OCI-LY7 (cell line): ENCODE measurements around the gene TNFRSF25. TPM values are rescaled to one million over a fixed set of nuclear protein-coding genes. Genes with fewer than 3 reads are reported as not detected.

ENCODE experiments used
- BruUV-seq: library from RNA; stranded (reverse); fragments of 400-500 nt; replicated peaks from 2 replicates; lab custom pipeline; 2021; lab: Mats Ljungman, UMichigan
- CTCF ChIA-PET: fragments of 300-600 bp; sonication (Branson Sonifier 250); formaldehyde crosslinking; loops from one replicate; lab custom pipeline; 2022; ENCODE audit warnings: antibody characterized with exemption; ENCODE audit not compliant: unreplicated experiment; lab: Charles Lee
- POLR2A ChIA-PET: fragments of 300-600 bp; sonication (Branson Sonifier 250); formaldehyde crosslinking; loops from one replicate; lab custom pipeline; 2022; ENCODE audit warnings: antibody characterized with exemption; lab: Charles Lee
- DNase-seq: peaks from one replicate; pipeline ENCODE4 v3.0.0-alpha.2; 2015; ENCODE audit warnings: low spot score
- H2AFZ ChIP-seq: fragments of 200-600 bp; sonication (generic), shearing (Covaris generic); 2 replicates; pipeline ENCODE4 v1.6.1; 2014; ENCODE audit warnings: mild to moderate bottlenecking, antibody characterized with exemption, low read length, moderate library complexity
- H3K27ac ChIP-seq: fragments of 200-600 bp; sonication (generic); 2 replicates; pipeline ENCODE4 v1.5.1; 2014; ENCODE audit warnings: mixed run types, low read depth, mild to moderate bottlenecking, moderate library complexity, low read length, inconsistent platforms; ENCODE audit not compliant: poor library complexity, severe bottlenecking
- H3K36me3 ChIP-seq: fragments of 200-600 bp; sonication (generic); 2 replicates; pipeline ENCODE4 v1.6.1; 2014; ENCODE audit warnings: mild to moderate bottlenecking, antibody characterized with exemption, low read length, moderate library complexity, mixed read lengths; ENCODE audit not compliant: insufficient read depth
- H3K4me1 ChIP-seq: fragments of 200-600 bp; sonication (generic); 2 replicates; pipeline ENCODE4 v1.5.1; 2014; ENCODE audit warnings: mild to moderate bottlenecking, low read length; ENCODE audit not compliant: insufficient read depth, poor library complexity, severe bottlenecking
- H3K4me2 ChIP-seq: fragments of 200-600 bp; sonication (generic); 2 replicates; pipeline ENCODE4 v1.6.1; 2014; ENCODE audit warnings: mild to moderate bottlenecking, low read length
- H3K4me3 ChIP-seq: fragments of 200-600 bp; sonication (generic); 2 replicates; pipeline ENCODE4 v1.5.1; 2014; ENCODE audit warnings: mild to moderate bottlenecking, low read depth, low read length; ENCODE audit not compliant: poor library complexity, severe bottlenecking
- H3K79me2 ChIP-seq: fragments of 200-600 bp; sonication (generic); 2 replicates; pipeline ENCODE4 v1.6.1; 2016; ENCODE audit warnings: low read depth, mild to moderate bottlenecking, low read length, moderate library complexity, mixed read lengths; ENCODE audit not compliant: insufficient read depth
- H3K9me2 ChIP-seq: fragments of 200-600 bp; sonication (generic); 2 replicates; pipeline ENCODE4 v1.6.1; 2016; ENCODE audit warnings: mild to moderate bottlenecking, low read length, mixed read lengths; ENCODE audit not compliant: insufficient read depth
- H3K9me3 ChIP-seq: fragments of 200-600 bp; sonication (generic); 2 replicates; pipeline ENCODE4 v1.6.1; 2014; ENCODE audit warnings: mild to moderate bottlenecking, mixed run types, low read length, mixed read lengths
- H4K20me1 ChIP-seq: fragments of 200-600 bp; sonication (generic); 2 replicates; pipeline ENCODE4 v1.6.1; 2014; ENCODE audit warnings: mild to moderate bottlenecking, antibody characterized with exemption, low read length, moderate library complexity, mixed read lengths; ENCODE audit not compliant: insufficient read depth
- CTCF ChIP-seq: fragments of 200-600 bp; sonication (generic); conservative IDR thresholded peaks from 2 replicates; pipeline ENCODE4 v1.5.1; 2014; ENCODE audit warnings: mild to moderate bottlenecking, antibody characterized with exemption, low read length, moderate library complexity, mixed read lengths
- EZH2phosphoT487 ChIP-seq: fragments of 200-600 bp; sonication (generic); IDR thresholded peaks from 2 replicates; pipeline ENCODE4 v1.6.1; 2018; ENCODE audit warnings: low read depth, borderline replicate concordance, mild to moderate bottlenecking, mixed run types, antibody characterized with exemption, low read length, moderate library complexity, mixed read lengths
- intact Hi-C: fragments of 100-400 bp; cut with micrococcal nuclease; formaldehyde crosslinking; loops from one replicate; pipeline ENCODE4 v1.10.0; 2022; ENCODE audit not compliant: unreplicated experiment
- total RNA-seq, 2 experiments: library from RNA; depleted of rRNA in 1 of 2; stranded (reverse); fragments of >200 nt in 1 of 2; shearing (Covaris generic) in 1 of 2; gene quantifications; 2 replicates each; pipeline ENCODE4 v1.2.3, GENCODE V29; 2014 to 2022

TNFRSF25 gene
- total RNA-seq, 2 experiments from 2014 or later, result 1.7 to 2.8 TPM

GRCh38 chr1:6471970-6472368, 6.0 kb upstream of the TNFRSF25 start:
- Histone ChIP-seq H3K4me3 (no peak overlapping the region), H3K9me3 (no peaks in the 10 kb centered on the region), H3K9me2 (no peaks in the 10 kb centered on the region), H3K79me2 (no peaks in the 10 kb centered on the region), H3K4me1 (no peaks in the 10 kb centered on the region), H3K27ac (no peak overlapping the region), H3K36me3 (no peaks in the 10 kb centered on the region), H4K20me1 (no peaks in the 10 kb centered on the region), H3K4me2 (no peak overlapping the region), H2AFZ (no peak overlapping the region)
- intact Hi-C loops, result no loop called here
- no TSS peak for BruUV-seq
- POLR2A ChIA-PET, result interaction anchor here (0.7 kb wide), 1 partner anchor 90 kb away, joined by 3 read pairs; no protein-coding TSS in a partner anchor
- no peak for DNase-seq
- CTCF ChIA-PET, result no interaction called here
- TF ChIP-seq CTCF (no peak), EZH2phosphoT487 (no peak)

DNA sequence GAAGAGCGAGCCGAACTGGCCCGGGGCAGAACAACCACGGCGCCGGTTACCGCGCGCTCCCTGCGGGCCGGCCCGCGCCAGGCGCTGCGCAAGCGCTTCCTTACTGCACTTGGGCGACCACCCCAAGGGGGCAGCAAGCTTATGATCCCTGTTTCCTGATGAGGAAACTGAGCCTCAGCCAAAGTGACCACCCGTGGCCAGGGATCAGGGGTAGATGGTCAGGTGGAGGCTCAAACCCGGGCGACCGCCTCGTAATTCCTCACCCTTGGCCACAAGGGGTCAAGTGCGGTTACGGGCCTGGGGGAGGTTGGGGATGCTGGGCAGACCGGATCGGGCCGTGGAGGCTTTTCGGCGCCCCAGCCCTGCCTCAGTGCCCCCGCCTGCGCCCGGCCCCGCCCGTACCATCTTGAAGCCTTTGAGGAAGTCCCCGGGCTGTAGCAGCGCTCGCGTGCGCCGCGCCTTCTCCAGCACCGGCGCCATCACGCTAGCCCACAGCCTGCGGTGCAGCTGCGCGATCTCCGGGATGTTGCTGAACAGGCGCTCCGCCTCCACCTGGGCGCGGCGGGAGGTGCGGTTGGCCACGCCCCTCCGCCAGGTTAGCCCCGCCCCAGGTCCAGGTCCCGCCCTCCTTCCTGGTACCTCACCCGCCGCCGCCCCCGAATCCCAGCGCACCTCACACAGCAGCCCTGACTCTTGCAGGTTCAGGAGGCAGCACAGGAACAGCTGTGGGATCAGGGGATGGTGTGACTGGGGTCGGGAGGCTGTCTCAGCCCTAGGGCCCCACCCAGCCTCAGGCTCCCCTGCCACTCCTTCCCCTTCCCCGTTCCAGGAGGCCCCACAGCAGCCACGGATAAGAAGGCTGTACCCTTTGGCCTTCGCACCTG, 5.4 kb upstream of the TNFRSF25 start:
- Histone ChIP-seq H3K36me3 (no peaks in the 10 kb centered on the region), H3K4me1 (no peaks in the 10 kb centered on the region), H4K20me1 (no peaks in the 10 kb centered on the region), H3K4me2 (no peak overlapping the region), H2AFZ (no peak overlapping the region), H3K27ac (no peak overlapping the region), H3K4me3 (no peak overlapping the region), H3K79me2 (no peaks in the 10 kb centered on the region), H3K9me2 (no peaks in the 10 kb centered on the region), H3K9me3 (no peaks in the 10 kb centered on the region)
- TF ChIP-seq EZH2phosphoT487 (no peak), CTCF (no peak)
- ChIA-PET CTCF (no interaction called here), POLR2A (no interaction called here)
- no TSS peak for BruUV-seq
- intact Hi-C loops, result no loop called here
- no peak for DNase-seq
